ENCODE measurements around the gene HLCS. TPM values are rescaled to one million over a fixed set of nuclear protein-coding genes. Genes with fewer than 3 reads are reported as not detected.

HLCS gene
- total RNA-seq, 1 donor, result 11.0 TPM

DNA sequence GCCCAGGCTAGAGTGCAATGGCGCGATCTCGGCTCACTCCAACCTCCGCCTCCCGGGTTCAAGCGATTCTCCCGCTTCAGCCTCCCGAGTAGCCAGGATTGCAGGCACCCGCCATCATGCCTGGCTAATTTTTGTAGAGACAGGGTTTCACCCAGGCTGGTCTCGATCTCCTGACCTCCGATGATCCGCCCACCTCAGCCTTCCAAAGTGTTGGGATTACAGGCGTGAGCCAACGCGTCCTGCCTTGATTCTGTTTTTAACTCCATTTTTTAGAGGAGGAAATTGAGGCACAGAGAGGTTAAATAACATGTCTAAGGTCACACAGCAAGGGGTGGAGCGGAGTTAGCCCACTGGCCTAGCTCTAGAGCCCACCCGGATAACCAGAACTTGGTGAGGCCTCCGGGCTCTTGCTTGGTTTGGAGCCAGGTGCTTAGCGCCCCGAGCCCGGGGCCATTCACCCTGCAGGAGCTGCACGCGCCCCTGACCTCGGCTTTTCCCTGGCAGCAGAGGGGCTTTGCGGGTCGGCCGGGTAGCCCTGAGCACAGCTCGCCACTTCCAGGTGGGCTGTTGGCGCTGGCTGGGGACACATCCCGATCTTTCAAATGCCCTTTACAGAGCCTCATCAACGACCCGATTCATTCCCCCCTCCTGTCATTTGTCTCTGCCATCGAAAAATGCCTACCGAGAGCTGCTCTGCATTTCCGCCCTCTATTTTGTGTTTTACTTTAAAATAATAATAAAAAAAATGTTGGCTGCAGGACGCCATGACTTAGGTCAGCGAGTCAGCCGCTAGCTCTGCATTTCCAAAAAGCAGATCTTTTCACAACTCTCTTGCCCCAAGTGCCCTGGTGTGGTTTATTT, 256.4 kb downstream of the HLCS start:
- DNase-seq (ENCODE audit: low read depth in 2 of 3, low spot score in 2 of 3), result no peak

DNA sequence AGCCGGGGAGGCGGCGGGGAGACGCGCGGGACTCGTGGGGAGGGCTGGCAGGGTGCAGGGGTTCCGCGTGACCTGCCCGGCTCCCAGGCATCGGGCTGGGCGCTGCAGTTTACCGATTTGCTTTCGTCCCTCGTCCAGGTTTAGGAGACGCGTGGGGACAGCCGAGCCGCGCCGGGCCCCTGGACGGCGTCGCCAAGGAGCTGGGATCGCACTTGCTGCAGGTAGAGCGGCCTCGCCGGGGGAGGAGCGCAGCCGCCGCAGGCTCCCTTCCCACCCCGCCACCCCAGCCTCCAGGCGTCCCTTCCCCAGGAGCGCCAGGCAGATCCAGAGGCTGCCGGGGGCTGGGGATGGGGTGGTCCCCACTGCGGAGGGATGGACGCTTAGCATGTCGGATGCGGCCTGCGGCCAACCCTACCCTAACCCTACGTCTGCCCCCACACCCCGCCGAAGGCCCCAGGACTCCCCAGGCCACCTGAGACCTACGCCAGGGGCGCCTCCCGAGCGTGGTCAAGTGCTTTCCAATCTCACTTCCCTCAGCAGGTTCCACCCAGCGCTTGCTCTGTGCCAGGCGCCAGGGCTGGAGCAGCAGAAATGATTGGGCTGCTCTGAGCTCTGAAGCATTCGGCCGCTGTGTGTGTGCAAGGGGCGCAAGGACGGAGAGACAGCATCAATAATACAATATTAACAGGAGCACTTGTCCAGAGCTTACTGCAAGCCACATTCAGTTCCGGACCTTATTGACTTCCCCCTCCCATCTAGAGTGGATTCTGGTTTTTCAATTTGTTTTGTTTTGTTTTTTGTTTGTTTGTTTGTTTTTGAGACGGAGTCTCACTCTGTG, 257.2 kb downstream of the HLCS start:
- DNase-seq (ENCODE audit: low read depth in 2 of 3, low spot score in 2 of 3), result no peak

DNA sequence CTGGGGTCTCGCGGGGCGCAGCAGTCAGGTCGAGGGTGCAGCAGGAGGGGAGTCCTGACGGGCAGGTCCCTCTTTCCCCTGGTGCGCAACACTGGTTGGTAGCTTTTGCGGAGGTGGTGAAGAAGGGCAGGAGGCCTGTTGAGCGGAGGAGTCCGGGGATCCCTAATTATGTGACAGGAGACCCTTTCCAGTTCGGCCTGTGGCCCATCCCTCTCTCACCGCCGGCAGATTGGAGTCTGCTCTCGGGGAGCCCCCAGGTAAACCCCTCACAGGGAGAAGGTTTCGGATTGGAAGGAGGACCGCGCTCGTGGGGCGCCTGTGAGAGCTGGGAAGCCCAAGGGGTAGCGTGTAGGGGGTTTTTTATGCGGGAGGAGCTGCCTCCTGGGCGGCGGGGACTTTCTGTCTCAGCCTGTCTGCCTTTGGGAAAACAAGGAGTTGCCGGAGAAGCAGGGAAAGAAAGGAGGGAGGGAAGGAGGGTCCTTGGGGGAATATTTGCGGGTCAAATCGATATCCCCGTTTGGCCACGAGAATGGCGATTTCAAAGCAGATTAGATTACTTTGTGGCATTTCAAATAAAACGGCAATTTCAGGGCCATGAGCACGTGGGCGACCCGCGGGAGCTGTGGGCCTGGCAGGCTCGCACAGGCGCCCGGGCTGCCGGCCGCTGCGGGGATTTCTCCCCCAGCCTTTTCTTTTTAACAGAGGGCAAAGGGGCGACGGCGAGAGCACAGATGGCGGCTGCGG, 258.0 kb downstream of the HLCS start:
- no peak for DNase-seq (ENCODE audit: low read depth in 2 of 3, low spot score in 2 of 3)

DNA sequence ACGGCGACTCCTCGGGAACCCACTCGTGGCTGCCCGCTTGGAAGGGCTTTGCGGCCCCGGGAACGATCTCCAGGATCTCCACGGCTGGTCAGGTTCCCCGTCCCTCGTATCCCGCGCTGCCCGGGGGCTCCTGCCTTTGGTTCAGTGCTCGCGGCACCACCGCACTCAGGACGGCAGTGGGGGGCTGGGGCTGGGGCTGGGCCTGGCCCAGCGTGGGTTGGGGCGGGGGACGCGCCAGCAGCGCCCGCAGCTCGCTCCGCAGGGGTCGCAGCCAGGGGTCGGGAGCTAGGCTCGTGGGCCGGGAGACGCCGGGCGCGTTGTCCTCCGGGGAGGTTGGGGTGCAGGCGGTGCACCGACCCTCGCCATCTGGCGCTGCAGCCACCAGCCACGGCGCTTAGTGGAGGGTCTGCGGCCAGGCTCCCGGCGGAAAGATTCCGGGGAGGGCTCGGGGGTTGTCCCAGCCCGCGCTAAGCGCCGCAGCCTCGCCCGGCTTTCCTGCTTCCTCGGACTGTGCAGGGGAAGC, 258.6 kb downstream of the HLCS start:
- no peak for DNase-seq (ENCODE audit: low read depth in 2 of 3, low spot score in 2 of 3)

DNA sequence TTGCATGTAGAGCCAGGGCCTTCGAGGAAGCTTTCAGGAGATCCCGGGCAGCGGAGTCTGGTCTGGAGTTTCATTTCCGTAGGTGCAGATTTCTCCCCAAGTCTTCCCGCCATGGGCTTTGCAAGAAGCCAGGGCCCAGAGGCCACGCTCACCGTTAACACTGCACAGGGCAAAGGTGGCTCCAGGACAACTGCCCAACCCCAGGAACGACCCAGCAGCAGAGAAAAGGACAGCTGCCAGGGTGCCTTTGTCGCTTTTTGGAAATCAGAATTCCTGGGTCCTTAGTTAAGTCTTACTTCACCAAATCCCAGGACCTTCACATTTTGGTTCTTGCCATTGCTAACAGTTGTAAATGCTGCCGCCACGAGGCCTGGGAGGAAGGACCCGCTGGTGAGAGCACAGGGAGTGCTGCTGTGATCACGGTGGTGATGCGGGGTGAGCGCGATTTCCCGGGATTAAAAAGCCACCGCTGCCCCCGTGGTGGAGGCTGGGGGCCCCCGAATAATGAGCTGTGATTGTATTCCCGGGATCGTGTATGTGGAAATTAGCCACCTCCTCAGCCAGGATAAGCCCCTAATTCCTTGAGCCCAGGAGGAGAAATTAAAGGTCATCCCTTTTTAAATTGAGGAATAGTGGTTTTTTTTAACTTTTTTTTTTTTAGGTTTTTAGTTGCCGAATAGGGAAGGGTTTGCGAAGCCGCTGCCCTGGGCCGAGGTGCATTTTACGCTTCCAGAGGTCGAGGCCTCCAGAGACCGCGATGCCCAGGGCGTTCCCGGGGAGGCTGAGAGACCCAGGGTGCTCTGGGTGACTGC, 259.3 kb downstream of the HLCS start:
- no peak for DNase-seq (ENCODE audit: low read depth in 2 of 3, low spot score in 2 of 3)

DNA sequence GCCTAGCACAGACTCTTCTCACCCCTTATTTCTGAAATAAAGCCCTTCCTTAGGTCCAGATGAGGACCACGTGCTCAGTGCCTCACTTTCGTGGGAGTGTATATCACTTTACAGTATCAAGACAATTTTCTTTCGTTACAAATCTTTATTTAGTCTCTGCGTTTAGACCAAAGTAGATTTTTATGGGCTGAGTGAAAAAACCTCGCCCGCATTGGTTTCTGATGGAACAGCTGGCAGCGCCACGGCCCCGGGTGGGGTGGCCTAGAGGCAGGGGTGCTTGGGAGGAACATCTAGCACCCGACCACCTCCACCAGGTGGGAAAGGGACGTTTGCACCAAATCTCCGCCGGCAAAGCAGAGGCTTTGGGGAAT, 260.0 kb downstream of the HLCS start:
- DNase-seq (ENCODE audit: low read depth in 2 of 3, low spot score in 2 of 3), result no peak

DNA sequence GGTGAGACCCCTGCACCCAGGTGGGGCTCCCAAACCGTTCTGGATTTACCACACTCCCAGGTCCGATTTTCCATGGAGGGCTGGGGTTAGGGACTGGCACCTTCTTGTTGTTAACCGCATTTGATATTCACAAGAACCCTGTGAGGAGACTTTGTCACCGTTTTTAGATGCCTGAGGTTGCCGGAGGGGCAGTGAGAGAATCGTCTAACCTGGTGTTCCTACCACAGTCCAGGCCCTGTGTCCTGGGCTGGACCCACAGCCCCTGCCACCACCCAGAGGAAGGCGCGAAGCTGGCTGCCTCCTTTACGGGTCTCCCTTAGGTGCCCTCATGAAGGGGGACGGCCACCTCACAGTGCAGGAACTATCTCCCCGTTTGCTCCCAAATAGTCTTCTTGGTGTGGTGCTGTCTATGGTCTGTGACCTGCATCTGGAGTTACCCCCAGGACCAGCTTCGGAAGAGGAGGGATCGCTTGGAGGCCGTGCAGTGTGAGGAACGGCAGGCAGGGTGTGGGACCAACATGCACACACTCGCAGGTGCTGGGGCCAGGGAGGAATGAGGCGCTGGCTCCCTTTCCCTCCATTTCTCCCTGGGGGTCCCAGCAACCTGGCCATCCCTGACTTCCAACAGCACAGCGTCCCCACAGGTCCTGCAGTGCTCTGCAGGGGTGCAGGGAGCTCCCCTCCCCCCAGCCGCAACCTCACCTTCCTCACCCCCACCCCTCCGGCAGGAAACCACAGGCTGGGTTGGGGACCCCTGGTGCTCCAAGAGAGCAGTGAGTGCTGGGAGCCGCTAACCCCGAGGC, 260.6 kb downstream of the HLCS start:
- peak in 2 of 3 donors; percentile 57 to 65 for DNase-seq (ENCODE audit: low read depth in 2 of 3, low spot score in 2 of 3)

DNA sequence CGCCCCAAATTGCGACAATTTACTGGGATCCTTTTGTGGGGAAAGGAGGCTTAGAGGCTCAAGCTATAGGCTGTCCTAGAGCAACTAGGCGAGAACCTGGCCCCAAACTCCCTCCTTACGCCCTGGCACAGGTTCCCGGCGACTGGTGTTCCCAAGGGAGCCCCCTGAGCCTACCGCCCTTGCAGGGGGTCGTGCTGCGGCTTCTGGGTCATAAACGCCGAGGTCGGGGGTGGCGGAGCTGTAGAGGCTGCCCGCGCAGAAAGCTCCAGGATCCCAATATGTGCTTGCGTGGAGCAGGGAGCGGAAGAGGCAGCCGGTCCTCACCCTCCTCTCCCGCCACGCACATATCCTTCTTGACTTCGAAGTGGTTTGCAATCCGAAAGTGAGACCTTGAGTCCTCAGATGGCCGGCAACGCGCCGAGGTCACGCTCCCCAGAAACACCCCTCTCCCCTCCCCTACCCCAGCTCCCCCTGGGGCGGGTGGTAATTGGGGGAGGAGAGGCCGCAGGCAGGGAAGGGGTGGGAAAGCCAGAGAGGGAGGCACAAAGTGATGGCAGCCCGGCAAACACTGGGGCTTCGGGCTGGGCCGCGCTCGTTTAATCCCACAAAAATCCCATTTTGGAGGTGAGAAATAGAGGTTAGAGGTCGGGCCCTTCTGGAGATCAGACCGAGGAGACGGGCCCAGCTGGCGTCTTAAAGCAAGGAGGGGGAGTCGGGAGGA, 261.4 kb downstream of the HLCS start:
- DNase-seq (ENCODE audit: low read depth in 2 of 3, low spot score in 2 of 3), result no peak

DNA sequence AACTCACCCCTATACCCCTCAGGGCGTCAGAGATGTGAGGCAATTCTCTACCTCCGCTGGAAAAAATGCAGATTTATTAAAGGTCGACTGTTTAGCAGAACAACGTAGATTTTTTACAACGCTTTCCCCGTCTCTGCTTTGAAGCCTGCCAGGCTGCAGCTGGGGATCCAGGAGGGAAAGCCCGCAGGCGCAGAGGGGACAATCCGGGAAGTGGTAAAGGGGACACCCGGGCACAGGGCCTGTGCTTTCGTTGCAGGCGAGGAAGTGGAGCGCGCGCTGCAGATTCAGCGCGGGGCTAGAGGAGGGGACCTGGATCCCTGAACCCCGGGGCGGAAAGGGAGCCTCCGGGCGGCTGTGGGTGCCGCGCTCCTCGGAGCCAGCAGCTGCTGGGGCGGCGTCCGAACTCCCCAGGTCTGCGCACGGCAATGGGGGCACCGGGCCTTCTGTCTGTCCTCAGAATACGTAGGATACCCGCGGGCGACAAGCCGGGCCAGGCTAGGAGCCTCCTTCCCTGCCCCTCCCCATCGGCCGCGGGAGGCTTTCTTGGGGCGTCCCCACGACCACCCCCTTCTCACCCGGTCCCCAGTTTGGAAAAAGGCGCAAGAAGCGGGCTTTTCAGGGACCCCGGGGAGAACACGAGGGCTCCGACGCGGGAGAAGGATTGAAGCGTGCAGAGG, 262.1 kb downstream of the HLCS start:
- no peak for DNase-seq (ENCODE audit: low read depth in 2 of 3, low spot score in 2 of 3)

DNA sequence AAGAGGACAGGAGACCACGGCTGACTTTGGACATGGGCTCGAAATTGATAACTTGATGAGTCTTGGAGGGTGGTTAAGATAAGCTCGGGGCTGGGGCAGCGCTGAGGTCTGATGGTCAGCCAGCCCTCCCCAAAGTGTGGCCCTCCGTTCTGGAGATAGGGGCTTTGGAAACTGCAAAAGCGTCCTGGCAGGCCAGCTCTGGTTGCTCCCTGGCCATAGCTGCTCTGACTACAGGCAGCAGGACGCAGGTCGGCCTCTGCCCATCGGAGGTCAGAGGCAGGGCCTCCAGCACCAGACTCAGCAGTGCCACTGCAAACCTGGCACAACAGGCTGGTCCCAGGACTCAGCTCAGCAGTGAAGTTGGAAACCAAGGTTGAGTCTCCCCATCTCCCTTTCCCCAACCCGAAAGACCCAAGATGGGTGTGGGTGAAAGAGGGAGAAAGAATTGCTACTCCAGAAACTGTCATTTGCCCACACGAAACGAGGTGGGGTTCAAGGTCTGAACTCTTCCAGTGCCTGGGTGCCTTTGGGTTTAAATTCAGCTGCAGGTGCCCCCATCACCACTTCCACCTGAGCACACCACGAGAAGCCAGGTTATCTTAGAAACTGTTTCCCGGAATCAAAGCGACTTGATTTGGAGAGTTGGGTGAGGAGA, 262.7 kb downstream of the HLCS start:
- no peak for DNase-seq (ENCODE audit: low read depth in 2 of 3, low spot score in 2 of 3)

DNA sequence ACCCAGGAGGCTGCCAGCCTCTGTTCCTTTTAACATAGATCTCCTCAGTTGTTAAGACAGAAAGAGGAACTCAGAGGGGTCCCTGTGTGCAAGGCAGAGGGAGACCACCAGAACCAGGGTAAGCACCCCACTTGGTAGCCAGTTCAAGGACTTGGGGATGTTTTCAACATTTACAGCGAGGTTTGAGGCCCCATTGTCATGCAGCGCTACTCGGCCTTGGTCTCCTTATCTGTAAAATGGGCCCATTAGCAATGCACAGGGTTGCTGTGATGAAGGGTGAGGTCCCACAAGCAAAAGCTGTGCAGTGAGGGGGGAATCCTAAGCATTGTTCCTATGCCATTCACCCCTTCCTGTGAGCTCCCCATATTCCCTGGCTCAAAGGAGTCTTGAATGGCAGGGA, 263.3 kb downstream of the HLCS start:
- DNase-seq (ENCODE audit: low read depth in 2 of 3, low spot score in 2 of 3), result no peak

DNA sequence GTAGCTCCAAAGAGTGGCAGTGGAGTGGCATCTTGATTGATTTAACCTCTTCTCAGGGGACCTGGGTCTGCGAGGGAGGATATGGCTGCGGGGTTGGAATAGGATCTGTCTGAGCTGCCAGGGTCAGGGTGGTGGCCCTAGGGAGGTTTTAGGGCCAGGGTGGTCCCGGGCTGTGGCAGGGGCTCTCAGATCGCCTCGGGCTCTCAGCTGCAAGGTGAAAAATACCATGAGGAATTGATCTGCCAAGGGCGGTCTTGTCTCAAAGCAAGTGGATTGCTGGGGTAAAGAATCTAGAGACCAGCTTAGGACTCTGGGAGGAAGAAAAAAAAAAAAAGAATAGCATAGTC, 263.9 kb downstream of the HLCS start:
- DNase-seq (ENCODE audit: low read depth in 2 of 3, low spot score in 2 of 3), result no peak

DNA sequence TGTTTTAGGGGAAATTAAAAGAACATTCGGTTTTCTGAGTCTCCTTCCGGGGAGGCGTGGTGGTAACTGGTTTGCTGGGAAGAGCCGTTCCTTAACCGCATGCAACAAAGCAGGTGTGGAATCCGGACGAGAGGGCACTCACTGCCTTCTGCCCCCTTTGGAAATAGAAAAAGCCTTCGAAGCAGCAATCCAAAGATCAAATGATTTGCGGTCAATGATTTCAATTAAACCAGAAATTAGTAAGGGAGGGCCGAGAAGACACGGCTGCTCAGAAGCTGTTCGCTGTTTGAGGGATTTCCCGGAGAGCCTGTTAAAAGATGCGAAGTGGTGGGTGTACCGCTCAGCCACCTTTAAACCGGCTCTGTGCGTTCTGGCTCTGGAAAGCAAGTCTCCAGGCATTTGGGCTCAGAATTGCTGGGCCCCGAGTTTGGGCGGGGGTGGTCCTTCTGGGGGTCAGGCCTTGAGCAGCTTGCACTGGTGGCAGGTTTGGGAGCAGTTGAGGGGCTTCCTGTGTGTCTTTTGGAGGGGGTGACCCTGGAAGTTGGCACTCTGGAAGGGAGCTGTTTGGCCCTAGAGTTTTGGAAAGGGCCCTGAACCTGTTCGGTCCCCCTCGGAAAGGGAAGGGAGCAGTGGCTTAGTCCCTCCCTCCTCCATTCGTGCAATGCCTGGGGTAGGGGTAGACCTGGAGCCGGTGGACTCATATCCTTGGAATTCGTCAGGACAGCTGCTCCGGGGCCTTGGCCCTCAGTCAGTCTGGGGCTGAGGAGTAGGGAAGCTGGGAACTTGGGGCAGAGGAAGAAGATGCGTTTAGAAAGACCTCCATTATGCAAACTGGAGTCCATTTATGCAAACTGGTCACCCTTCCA, 264.5 kb downstream of the HLCS start:
- DNase-seq (ENCODE audit: low read depth in 2 of 3, low spot score in 2 of 3), result no peak

DNA sequence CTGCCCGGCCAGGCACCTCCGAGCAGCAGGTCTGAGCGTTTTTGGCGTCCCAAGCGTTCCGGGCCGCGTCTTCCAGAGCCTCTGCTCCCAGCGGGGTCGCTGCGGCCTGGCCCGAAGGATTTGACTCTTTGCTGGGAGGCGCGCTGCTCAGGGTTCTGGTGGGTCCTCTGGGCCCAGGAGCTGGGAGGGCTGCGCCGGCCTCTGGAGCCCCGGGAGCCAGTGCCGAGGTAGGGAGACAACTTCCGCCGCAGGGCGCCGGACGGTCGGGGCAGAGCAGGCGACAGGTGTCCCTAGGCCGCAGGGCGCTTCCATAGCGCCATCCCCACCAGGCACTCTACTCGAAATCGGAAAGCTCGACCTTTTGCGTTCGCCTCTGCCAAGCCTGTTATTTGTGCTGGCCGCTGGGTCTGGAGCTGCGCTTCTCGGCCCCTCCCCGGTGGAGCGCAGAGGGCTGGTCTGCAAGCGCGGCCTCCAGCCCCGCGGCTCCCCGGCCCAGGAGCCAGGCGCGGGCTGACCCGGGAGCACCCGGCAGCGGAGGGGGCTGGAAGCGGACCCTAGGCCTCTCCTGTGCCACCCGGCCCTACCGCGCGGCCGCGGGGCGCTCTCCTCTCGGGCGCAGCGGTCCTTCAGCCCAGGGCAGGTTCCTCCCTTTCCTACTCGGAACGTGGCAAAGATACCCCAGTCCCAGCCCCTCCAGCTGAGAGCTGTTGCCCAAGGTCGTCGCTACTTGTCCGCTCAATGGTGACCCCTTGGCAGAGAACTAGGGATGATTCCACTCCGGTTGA, 265.3 kb downstream of the HLCS start:
- no peak for DNase-seq (ENCODE audit: low read depth in 2 of 3, low spot score in 2 of 3)

Measured in hematopoietic multipotent progenitor cell (in vitro differentiated cells).